Activated naive CD4-positive, alpha-beta T cell (primary cell): ENCODE results near the gene RIN1.

ENCODE experiments used
- DNase-seq, 4 experiments: peaks; one replicate each; lab custom pipeline; 2025; lab: John Stamatoyannopoulos, UW

The RIN1 gene

DNA sequence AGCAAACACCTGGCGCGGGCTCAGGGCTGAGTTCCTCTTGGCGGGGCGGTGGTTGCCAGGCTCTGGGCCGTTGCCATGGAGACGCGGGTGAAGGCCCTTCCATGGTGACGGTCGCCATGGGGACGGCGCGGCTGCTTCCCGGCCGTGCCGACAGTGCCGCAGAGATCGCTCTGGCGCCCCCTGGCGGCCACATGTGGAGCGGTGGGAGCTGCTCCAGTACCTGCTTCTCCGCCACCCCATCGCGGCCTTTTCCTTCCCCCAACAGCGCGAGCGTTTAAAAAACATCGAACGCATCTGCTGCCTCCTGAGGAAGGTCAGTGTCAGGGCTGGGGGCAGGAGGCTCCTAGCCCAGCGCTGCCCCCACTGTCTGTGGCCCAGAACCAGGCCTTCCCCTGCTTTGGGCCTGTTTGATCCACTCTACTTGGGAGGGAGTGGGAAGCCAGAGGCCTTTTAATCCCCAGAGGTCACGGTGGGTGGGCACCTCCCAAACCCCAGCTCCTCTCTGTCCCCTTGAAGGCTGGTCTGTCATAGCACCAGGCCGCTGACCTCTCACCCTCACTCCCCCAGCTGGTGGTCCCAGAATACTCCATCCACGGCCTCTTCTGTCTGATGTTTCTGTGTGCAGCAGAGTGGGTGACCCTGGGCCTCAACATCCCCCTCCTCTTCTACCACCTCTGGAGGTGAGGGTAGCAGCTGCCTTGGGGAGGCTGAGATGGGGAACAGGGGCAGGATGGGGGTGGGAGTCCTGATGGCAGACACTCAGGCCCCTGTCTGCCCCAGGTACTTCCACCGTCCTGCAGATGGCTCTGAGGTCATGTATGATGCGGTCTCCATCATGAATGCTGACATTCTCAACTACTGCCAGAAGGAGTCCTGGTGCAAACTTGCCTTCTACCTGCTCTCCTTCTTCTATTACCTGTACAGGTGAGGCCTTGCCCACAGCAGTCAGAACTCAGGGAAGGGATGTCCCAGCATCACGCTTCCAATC lies 53.5 kb downstream of the RIN1 start:
- peak; percentile 91 to 99 (median 99) for DNase-seq
